ENCODE data around the gene ADORA1.

Gene ADORA1

GRCh38 chr1:203093754-203094410 is 33.6 kb upstream of the ADORA1 start:
- DNase-seq (ENCODE audit: low read depth in 3 of 3): no peak

- DNase-seq (ENCODE audit: low read depth in 3 of 3): no peak
These were observed 32.4 kb upstream of the ADORA1 start for GRCh38 chr1:203095061-203095690.

DNA sequence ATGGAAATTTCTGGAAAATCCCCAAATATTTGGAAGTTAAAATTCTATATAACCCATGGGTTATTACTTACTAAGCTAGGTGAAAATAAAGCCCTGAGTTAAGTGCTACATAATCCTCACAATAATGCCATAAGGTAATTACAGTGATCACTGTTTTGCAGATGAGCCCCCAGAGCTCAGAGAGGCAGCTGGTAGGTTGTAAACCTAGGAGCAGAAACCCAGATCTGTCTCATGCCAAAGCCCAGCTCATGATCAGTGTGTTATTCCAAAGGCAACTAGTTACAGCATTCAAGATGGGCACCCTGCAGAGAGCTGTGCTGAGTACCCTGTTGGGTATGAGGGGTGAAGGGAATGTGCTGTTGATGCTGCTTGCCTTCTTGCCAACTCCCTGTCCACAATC is 31.0 kb upstream of the ADORA1 start:
- no peak for DNase-seq (ENCODE audit: low read depth in 3 of 3)

DNA sequence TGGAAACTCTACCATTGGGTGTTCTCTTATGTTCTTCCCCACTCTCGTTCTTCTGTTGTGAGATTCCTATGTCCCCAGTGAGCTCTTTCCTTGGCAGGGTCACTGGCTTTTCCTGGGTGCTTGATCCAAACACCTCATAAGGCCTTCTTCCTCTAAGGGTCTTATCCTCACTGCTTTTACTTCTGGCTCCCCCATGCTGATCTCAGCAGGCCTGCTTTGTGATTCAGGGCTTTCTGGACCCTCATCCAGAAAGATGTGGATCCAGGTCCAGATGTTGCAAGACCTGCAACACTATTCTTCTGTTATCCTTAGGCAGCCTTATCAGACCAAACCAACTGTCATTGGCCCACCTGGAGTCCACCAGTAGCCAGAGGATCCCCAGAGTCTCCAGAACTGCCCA is 30.5 kb upstream of the ADORA1 start:
- DNase-seq (ENCODE audit: low read depth in 3 of 3): no peak

DNA sequence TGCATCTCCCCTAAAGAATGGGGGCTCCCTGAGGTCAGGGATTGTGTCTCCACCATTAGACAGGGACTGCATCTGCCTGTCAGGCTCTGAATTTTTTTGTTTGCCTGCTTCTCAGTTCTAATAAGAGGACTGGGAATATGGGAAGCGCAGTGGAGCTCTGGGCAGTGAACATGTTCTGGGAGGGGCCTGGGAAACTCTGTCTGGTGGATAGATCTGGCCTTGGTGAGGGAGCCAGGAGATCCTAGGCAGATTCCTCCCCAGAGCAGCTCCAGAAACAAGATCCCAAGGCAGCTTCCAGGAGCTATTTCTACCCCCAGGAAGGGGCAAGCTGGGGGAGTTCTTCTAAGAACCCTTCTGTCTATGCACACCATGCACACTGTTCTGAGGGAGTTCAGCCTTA is 29.1 kb upstream of the ADORA1 start:
- no peak for DNase-seq (ENCODE audit: low read depth in 3 of 3)

GRCh38 chr1:203098914-203099520 is 28.5 kb upstream of the ADORA1 start:
- DNase-seq (ENCODE audit: low read depth in 3 of 3): no peak

DNA sequence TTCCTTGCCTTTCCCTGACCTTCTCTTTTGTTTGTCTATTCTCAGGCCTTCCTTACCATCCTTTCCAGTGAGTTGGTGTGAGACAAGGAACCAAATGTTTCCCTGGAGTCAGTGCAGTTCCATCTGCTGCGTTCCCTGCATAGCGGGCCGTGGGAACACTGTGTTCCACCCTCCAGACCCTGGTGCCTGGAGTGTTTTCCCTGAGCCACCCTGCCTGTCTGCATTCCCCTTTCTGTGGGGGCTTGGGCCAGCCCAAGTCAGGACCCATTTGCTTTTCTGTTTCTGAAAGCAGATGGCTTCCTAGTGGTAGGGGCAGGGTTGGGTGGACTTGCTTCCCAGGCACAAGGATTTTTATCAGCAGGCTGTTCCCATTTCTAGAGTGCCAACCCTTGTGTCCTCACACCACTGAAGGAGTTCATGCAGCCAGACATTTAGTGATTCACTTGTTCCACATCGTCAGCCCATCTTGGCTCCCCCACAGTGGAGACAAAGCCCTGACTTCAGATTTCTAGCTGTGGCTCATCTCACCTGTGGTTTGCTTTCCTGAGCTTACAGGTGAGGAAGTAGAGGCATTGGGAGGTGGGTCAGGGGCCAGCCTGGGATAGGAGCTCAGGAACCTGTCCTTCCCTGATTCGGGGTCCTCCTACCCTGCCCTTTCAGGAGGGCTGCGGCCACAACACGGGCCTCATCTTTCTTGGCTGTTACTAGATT is 27.6 kb upstream of the ADORA1 start:
- no peak for DNase-seq (ENCODE audit: low read depth in 3 of 3)

DNA sequence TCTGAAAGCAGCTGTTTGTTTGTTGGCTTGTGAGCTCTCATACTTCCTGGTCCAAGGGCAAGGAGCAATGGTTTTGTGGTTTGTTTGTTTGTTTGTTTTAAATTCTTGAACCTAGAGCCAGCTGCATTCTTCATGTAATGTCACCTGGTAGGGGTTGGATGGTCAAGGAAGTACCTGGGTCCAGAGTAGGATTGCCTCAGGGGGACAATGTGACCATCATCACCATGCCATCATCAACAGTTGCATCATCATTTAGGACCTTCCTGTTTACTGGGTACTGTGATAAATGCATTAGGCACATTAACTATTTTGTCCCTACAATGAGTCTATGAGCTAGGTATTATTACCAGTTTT is 27.0 kb upstream of the ADORA1 start:
- no peak for DNase-seq (ENCODE audit: low read depth in 3 of 3)

DNA sequence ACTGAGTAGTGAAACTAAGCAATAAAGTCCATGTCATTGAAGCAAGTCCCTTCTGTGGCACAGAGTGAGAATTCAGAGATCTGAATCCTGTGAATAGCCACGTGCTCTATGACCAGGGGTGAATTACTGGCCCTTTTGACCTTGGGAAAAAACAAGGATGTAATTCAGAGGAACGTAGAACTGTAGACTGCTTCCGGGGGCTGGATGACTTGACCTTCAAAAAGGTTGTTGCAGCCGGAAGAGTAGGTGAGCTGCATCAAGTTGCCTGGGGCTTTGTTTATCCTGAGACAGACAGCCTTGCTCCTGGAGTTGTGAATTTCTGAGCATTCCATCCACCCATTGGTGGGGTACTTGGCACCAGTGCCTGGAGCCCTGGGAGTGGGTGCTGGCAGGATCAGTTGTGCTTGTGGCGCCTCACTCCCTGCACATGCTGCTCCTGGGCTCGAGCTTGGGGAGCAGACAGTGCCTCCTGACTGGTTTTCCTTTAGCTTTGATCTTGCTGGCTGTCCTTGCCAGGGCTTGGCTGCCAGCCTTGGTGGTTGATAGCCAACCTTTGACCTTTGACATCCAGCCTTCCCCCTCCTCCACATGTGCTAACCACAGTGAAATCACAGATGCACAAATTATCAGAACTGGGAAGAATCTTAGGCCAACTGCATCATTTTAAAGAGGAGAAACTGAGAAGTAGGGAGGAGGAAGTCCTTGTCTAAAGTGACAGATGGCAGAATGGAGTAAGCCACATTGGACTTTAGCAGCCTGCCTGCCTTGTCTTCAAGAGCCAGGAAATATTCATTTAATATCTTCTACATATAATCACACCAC is 25.5 kb upstream of the ADORA1 start:
- DNase-seq (ENCODE audit: low read depth in 3 of 3): no peak

GRCh38 chr1:203103216-203103615 is 24.3 kb upstream of the ADORA1 start:
- DNase-seq (ENCODE audit: low read depth in 3 of 3): no peak

- DNase-seq (ENCODE audit: low read depth in 3 of 3): no peak
These were observed 23.6 kb upstream of the ADORA1 start for GRCh38 chr1:203103829-203104495.

- DNase-seq (ENCODE audit: low read depth in 3 of 3): no peak
These were observed 22.6 kb upstream of the ADORA1 start for GRCh38 chr1:203104789-203105390.

DNA sequence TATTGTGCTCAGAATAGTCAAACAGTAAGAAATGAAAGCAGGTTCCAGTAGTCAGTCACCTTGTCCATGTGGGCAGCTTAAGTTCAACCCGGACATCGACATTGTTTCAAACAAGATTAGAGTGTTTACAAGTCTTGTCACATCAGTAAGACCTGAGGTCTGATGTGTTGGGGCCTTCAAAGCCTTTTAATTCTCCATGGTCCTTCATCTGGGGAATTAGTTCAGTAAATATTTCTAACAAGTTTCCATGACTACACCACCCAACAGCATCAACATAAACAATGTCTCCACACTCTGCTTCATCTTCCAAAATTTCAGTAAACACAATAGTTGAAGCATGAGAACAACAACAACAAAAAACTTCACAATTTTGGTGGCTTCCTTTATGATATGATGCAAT is 15.1 kb upstream of the ADORA1 start:
- no peak for DNase-seq (ENCODE audit: low read depth in 3 of 3)

DNA sequence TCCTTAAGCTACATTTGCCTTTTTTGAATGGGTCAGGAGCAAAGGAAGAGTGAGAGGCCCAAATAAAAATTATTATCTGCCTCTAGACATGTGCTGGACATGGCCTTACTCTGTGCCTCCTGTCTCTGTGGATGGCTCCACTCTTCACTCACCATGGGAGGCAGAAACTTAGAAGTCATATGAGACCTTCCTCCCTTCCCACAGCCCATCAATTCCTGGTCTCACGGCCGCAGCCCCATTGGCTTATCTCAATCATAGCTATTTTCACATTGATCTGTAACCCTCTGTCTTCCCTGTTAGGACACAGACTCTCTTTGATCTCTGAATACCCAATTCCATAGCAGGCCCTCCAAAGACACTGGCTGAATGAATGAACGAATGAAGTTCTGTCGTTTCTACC is 14.2 kb upstream of the ADORA1 start:
- no peak for DNase-seq (ENCODE audit: low read depth in 3 of 3)

DNA sequence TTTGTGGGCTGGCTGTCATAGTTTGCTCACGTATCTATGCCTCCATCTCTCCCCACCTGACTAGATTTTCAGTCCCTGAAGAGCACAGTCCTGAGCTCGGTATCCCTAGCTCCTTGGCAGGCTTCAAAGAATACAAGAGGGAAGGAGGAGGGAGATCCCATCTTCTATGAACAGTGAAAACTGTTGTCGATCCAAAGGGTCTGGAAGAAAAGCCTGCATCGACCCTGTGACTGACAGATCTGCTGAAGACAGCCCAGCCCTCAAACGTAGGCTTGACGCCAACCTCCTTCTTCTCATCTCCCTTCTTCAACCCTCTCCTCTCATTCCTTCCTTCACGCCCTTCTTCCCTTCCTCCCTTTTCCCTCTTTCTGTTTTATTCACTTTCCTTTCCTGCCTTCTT is 13.3 kb upstream of the ADORA1 start:
- DNase-seq (ENCODE audit: low read depth in 3 of 3): no peak

GRCh38 chr1:203116091-203116820 is 11.3 kb upstream of the ADORA1 start:
- no peak for DNase-seq (ENCODE audit: low read depth in 3 of 3)

DNA sequence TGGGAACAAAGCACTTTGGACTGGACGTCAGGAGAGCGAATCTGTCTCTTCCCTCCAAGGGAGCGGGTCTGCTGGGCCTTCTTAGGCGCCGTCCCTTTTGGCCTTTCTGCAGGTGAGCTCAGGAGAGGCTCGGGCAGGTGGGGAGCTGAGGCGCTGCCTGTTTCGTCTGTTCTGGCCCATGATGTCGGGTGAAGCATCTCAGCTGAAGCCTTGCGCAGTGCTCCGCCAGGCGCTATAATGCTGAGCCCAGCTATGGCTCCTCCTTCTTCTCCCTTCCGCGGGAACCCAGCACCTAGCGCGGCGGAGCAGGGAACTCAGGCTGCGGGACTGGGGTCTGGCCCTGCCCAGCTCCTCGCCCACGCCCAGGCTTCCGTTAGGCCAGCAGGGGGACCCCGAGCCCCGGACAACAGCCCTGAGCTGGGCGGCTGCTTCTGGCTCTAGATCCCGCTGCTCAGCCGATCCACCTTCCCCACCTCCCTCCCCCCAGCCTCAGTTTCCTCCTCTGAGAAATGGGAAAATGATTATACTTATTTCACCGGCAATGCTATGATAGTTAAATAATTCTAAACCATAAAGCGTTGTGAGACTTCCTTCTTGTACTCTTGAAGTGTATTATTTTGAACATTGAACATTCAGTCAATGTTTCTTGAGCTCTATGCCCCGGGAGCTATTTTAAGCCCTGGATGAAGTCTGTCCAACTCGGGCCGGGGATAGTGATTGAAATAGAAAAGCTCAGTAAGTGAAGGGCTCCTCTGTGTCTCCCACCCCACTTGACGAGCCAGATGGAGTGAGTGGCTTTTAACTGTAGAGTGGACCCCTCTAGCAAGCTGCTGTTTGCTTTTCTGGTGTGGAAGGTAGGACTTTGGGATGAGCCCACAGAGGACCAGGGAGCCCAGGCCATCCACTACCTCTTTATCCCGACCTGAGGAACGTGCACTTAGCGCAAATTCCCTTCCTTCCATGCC is 9.6 kb upstream of the ADORA1 start:
- no peak for DNase-seq (ENCODE audit: low read depth in 3 of 3)

DNA sequence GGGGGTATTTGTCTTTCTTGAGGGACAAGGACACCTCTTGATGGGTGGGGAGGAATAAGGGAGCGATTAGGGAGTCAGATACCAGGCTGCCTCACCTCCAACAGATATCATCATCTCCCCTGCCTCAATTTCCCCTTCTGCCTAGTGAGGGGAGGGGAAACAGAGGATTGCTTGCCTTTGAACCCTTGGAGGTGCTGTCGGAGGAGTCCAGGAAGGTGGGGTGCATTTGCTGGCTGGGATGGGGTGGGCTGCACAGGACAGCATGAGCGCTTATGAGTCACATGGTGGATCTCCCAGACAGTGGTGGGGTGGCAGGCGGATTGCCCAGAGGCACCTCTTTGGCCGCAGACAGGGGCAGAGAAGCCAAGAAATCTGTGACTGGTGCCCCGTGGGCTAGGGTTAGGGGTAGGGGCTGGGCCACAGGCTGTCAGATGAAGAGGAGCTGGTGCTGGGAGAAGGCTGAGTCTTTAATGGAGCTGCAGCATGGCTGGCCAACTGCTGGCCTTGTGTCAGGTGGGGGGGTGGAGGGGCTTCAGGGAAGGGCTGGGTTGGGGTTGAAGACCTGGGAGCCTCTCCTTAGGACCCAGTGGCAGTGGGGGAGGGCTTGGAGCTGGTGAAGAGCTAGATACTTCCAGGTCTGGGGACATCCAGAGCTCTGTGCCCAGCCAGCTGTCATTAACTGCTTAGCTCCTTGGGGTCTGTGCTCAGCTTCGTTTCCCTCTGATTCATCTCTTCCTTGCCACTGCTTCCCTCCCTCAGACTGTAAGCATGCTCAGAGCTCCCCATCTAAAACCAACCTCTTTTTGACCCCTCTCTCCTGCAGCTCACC is 7.0 kb upstream of the ADORA1 start:
- DNase-seq (ENCODE audit: low read depth in 3 of 3): no peak

All from stimulated activated CD4-positive, alpha-beta T cell treated with anti-CD3 and anti-CD28 coated beads, TNF-alpha, amount 100 ng/mL, for 4 hours (primary cell).